T-helper 1 cell treated with Interleukin-12 subunit alpha and Interleukin-12 subunit beta and Interleukin-4 antibody, amounts not matched to agents 30 ng/mL and 1 ng/mL, for 36 hours (primary cell): Measurements from ENCODE around the gene CHKA. TPM values are rescaled to one million over a fixed set of nuclear protein-coding genes. Genes with fewer than 3 reads are reported as not detected.

Experiments
- intact Hi-C: fragments of 100-400 bp; cut with micrococcal nuclease; formaldehyde crosslinking; loops from one replicate; pipeline ENCODE4 v1.15.1; 2024
- total RNA-seq: library from RNA; stranded (reverse); gene quantifications from 2 replicates; pipeline ENCODE4 v1.2.3, GENCODE V29; 2022

The CHKA gene
- total RNA-seq, 1 donor from 2014 or later = 7.2 TPM

- intact Hi-C loops = no loop called here
Observed at GRCh38 chr11:68074584-68075352, 46.4 kb downstream of the CHKA start.

GRCh38 chr11:68071281-68072048 lies 49.7 kb downstream of the CHKA start:
- intact Hi-C loops = no loop called here

DNA sequence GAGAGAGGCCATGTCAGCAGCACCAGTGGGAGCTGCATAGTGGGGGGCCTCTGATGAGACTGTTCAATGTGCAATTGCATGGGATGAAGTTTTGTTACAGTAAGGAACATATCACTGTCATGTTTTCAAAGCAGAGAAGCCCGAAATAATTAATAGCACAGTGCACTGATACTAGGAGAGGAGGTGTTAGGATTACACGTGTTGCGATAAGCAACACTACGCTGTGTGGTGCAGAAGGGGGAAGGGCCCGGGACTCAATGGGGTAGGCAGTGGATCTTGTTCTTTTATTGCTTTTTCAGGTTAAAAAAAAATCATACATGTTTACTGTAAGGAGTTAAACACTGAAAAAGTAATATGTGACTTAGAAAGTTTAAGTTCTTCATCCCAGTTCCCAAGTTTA lies 53.2 kb downstream of the CHKA start:
- intact Hi-C loops = no loop called here

- intact Hi-C loops = no loop called here
Observed at GRCh38 chr11:68066742-68067141, 54.4 kb downstream of the CHKA start.

DNA sequence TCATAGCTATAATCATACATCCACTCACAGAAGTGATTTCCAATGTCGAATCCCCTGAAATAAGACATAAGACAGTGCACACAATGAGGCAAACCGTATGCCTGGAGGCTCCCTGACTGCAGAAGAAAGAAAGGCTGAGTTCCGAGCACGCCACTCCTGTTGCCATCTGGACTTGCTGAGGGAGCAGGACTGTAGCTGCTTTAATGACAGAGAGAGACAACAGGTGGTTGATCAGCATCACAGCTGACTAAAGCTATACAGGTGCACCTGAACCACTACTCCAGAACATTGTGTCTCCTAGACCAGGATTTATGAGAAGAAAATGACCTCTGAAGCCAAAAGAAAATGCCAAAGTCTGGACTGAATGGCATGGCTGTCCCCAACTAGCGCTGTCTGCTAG lies 55.3 kb downstream of the CHKA start:
- intact Hi-C loops = no loop called here

DNA sequence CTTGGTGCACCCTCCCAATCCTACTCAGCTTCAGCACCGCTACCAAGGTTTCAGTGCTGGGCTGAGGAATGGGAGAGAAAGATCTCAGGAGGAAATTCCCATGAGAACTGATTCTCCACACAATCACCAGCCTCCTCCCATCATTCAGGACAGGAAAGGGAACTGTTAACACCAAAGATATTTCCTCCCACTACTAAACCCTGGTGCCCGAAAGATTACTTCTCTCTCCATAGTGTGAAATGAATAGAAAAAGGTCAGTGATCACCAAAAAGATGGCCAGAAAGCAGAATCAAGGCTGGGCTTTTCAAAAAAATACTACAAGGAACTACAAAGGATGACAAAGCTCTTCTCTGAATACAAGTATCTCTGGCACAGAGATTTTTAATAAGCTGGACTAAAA lies 56.3 kb downstream of the CHKA start:
- intact Hi-C loops = no loop called here

- intact Hi-C loops = no loop called here
Observed at GRCh38 chr11:68061508-68061907, 59.7 kb downstream of the CHKA start.

GRCh38 chr11:68057807-68058206 lies 63.4 kb downstream of the CHKA start:
- intact Hi-C loops = no loop called here

GRCh38 chr11:68056317-68057285 lies 64.6 kb downstream of the CHKA start:
- intact Hi-C loops = no loop called here

DNA sequence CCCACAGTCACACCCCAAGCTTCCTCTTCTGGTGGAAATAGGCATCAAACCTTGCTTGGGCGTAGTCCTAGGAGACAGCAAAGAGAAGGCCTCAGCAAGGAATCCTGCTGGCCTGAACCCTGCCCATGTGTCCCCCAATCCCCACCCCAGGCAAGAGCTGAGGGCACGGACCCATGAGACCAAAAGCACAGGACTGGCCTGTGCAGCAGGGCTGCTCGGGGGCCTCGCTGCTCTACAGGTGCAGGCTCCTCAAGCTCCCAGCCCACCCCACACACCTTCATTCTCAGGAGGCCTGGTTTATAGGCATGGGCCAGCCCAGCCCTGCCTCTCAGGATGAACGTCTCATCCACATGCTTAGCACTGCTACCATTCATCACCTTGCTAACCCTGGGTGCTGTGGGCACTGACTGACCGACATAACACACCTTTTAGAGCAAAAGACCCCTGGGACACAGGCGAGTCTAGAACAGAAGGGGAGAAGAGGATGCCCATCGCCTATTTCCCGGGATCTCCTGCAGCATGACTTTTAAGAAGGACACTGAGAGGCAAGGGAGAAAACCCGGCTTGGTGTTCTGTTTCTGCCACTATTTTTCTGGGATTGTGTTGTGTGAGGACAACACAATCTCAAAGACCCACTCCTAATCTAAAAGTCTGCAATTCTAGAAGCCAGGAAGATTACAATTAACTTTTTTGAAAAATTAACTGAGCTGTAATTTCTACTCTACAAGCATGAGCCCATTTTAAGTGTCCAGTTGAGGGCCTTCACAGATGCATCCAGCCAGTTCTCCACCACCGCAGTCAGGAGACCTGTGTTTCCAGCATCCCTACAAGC lies 67.0 kb downstream of the CHKA start:
- intact Hi-C loops = no loop called here

DNA sequence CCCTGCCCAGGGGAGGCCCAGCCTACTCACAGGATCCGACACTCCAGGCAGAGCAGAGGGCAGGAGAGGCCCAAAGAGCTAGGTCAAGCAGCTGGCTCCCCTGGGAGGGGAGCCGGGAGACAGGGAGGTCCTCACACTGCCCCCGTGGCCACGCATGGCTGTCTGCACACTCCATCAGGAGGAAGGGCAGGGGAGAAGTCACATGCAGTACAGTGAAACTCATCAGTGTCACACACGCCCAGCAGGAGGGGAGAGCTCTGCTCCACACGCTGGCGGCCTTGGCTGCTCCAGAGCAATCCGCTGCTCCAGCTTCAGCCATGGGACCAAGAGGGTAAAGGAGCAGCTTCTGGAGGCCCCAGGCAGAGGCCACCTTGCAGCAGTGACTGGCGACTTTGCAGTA lies 68.1 kb downstream of the CHKA start:
- intact Hi-C loops = no loop called here

GRCh38 chr11:68052137-68052873 lies 68.9 kb downstream of the CHKA start:
- intact Hi-C loops = no loop called here

DNA sequence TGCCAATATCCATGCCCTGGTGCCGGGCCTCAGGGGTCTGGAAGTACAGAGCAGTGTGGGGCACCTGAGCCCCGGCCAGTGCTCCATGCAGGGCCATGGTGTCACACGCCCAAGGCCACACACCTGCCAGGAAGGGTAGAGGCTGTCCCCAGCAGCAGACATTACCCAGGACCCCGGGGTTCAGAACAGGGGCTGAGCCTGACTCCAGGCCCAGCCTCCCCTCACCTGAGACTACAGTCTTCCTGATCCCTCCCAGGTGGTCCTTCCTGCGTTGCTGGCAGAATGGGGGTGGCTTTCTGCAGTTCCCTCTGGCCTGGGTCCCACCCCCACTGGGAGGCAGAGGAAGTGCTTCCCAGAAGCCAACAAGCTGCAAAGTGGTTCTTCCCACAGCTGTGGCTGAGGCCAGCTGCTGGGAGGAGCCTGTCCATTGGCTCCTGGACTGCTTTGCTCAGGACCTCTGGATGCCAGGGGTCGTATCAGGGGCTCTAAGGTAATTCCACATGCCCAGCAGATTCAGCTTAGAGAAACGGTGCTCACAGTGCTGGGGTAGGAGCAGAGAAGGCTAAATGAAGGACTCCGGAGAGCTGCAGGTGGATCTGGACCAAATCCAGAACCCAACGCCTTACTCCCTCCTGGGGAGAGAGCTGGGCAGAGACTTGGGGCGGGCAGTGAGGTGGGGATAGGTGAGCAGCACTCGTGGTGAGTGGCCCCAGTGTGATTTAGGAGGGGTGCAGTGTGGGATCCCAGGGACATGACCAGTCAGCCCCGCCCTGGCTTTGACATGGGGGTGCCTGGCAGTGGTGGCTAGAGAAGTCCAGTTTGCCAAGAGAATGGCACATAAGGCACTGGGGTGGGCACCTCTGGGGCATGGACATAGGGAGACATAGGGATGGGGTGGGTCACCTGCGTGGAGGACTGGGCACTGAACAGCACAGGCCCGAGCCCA lies 69.7 kb downstream of the CHKA start:
- intact Hi-C loops = no loop called here

DNA sequence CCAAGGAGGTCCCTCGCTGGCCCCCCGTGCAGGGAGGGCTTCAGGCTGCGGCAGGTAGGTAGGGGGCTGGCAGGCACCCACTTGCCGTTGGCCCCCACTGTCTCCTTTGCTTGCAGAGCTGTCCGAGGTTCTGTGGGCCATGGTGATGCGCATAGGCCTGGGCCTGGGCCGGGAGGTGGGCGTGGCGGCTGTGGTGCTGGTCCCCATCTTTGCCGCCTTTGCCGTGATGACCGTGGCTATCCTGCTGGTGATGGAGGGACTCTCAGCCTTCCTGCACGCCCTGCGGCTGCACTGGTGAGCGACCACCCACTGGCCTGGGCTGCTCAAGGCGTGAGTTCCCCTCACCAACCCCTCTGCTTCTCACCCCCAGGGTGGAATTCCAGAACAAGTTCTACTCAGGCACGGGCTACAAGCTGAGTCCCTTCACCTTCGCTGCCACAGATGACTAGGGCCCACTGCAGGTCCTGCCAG lies 70.8 kb downstream of the CHKA start:
- intact Hi-C loops = no loop called here

DNA sequence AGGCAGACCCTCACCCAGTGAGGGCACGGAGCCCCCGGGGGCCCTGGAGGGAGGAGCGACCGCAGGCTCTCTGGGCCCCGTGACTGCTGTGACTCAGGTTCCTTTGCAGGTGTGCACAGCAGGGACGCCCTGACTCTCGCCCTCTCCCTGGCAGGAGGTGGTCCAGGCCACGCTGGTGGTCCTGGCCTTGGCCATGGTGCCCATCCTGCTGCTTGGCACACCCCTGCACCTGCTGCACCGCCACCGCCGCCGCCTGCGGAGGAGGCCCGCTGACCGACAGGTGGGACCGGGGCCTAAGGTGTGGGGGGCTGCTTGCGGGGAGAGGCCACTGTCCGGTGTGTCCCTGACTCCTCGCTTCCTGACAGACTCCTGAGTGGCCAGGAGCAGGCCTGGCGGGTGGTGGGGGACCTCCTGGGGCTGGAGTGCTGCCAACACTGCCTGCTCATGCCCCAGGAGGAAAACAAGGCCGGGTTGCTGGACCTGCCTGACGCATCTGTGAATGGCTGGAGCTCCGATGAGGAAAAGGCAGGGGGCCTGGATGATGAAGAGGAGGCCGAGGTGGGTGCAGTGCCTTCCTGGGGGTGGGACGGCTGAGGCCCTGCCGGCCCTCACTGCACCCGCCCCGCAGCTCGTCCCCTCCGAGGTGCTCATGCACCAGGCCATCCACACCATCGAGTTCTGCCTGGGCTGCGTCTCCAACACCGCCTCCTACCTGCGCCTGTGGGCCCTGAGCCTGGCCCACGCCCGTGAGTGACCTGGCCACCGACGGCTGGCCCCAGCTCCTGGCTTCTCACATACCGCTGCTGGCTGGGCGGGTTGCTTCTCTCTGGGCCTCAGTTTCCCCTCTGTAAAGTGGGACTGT lies 71.4 kb downstream of the CHKA start:
- intact Hi-C loops = no loop called here

- intact Hi-C loops = no loop called here
Observed at GRCh38 chr11:68048681-68049508, 72.3 kb downstream of the CHKA start.
